Karpas-422 (cell line): Measurements from ENCODE around the gene PPP3CB. TPM values are rescaled to one million over a fixed set of nuclear protein-coding genes. Genes with fewer than 3 reads are reported as not detected.
"Not testable (repeated sequence)": the region's sequence is repeated elsewhere in the genome, so short reads cannot be mapped to it uniquely, and the experiment has no call there.

Experiments used
- DNase-seq: peaks from one replicate; pipeline ENCODE4 v3.0.0-alpha.2; 2015
- H2AFZ ChIP-seq: fragments of 200-600 bp; sonication (generic); 2 replicates; pipeline ENCODE4 v1.6.1; 2014; ENCODE audit warnings: antibody characterized with exemption, low read length, mixed read lengths
- H3K27ac ChIP-seq: fragments of 200-600 bp; sonication (generic); 2 replicates; pipeline ENCODE4 v1.5.1; 2014; ENCODE audit warnings: mild to moderate bottlenecking, low read length, moderate library complexity
- H3K27me3 ChIP-seq: fragments of 200-600 bp; sonication (generic); 2 replicates; pipeline ENCODE4 v1.6.1; 2014; ENCODE audit warnings: low read length, mixed read lengths
- H3K36me3 ChIP-seq: fragments of 200-600 bp; sonication (generic); 2 replicates; pipeline ENCODE4 v1.6.1; 2014; ENCODE audit warnings: low read length, mixed read lengths; ENCODE audit not compliant: insufficient read depth
- H3K4me1 ChIP-seq: fragments of 200-600 bp; sonication (generic); 2 replicates; pipeline ENCODE4 v1.6.1; 2014; ENCODE audit warnings: mild to moderate bottlenecking, low read length, mixed read lengths
- H3K4me2 ChIP-seq: fragments of 200-600 bp; sonication (generic); 2 replicates; pipeline ENCODE4 v1.6.1; 2014; ENCODE audit warnings: low read length, low read depth, mild to moderate bottlenecking; ENCODE audit not compliant: poor library complexity, severe bottlenecking
- H3K4me3 ChIP-seq: fragments of 200-600 bp; sonication (generic); 2 replicates; pipeline ENCODE4 v1.5.1; 2014; ENCODE audit warnings: mild to moderate bottlenecking, antibody characterized with exemption, low read length, mixed read lengths
- H3K79me2 ChIP-seq: fragments of 200-600 bp; sonication (generic); 2 replicates; pipeline ENCODE4 v1.6.1; 2014; ENCODE audit warnings: mild to moderate bottlenecking, low read length, mixed read lengths
- H3K9ac ChIP-seq: fragments of 200-600 bp; sonication (generic); 2 replicates; pipeline ENCODE4 v1.6.0; 2014; ENCODE audit warnings: low read length
- H3K9me2 ChIP-seq: fragments of 200-600 bp; sonication (generic), shearing (Covaris generic); replicated peaks from 2 replicates; pipeline ENCODE4 v1.6.0; 2014; ENCODE audit warnings: mild to moderate bottlenecking, low read length, moderate library complexity; ENCODE audit not compliant: insufficient read depth
- H3K9me3 ChIP-seq: fragments of 300-700, 200-600 bp; sonication (generic); 2 replicates; pipeline ENCODE4 v1.6.1; 2014; ENCODE audit warnings: low read length, mixed read lengths
- H4K20me1 ChIP-seq: fragments of 200-600 bp; sonication (generic); 2 replicates; pipeline ENCODE4 v1.6.1; 2014; ENCODE audit warnings: mild to moderate bottlenecking, antibody characterized with exemption, low read length, low read depth; ENCODE audit not compliant: insufficient read depth
- small RNA-seq: library from RNA; depleted of rRNA; stranded (forward); fragments of <200 nt; gene quantifications from one replicate; pipeline ENCODE3, GENCODE V24; 2014
- total RNA-seq: library from RNA; depleted of rRNA; stranded (reverse); fragments of >200 nt; shearing (Covaris generic); gene quantifications from 2 replicates; pipeline ENCODE4 v1.2.3, GENCODE V29; 2014; ENCODE audit warnings: low replicate concordance; rRNA removed

Gene PPP3CB
- total RNA-seq, 1 experiment from 2014 or later = 51.0 TPM

- not testable (repeated sequence) for H3K9me2 ChIP-seq, DNase-seq, H3K9me3 ChIP-seq, H3K27me3 ChIP-seq, H2AFZ ChIP-seq, H3K4me2 ChIP-seq, H4K20me1 ChIP-seq, H3K27ac ChIP-seq, H3K4me1 ChIP-seq, H3K4me3 ChIP-seq, H3K9ac ChIP-seq
- H3K79me2 ChIP-seq = peaks cover 54% of the 10 kb centered on the region
- H3K36me3 ChIP-seq = peaks cover 41% of the 10 kb centered on the region
These were observed 101.5 kb downstream of the PPP3CB start for GRCh38 chr10:73394325-73394724.

- Histone ChIP-seq H3K9ac (no peak overlapping the region), H2AFZ (no peak overlapping the region), H3K9me3 (no peaks in the 10 kb centered on the region), H3K36me3 (peaks cover 45% of the 10 kb centered on the region), H3K79me2 (peaks cover 30% of the 10 kb centered on the region), H3K27ac (no peak overlapping the region), H3K4me2 (no peak overlapping the region), H3K4me1 (no peaks in the 10 kb centered on the region), H3K9me2 (no peaks in the 10 kb centered on the region), H4K20me1 (no peaks in the 10 kb centered on the region), H3K27me3 (no peaks in the 10 kb centered on the region), H3K4me3 (no peak overlapping the region)
- DNase-seq = no peak
These were observed 107.6 kb downstream of the PPP3CB start for GRCh38 chr10:73388228-73388627.

- H3K27ac ChIP-seq = no peak overlapping the region
- peaks cover 27% of the 10 kb centered on the region for H3K79me2 ChIP-seq
- DNase-seq = no peak
- no peak overlapping the region for H3K4me3 ChIP-seq
- no peak overlapping the region for H2AFZ ChIP-seq
- no peak overlapping the region for H3K9ac ChIP-seq
- no peak overlapping the region for H3K4me2 ChIP-seq
- H3K9me3 ChIP-seq = no peaks in the 10 kb centered on the region
- H4K20me1 ChIP-seq = no peaks in the 10 kb centered on the region
- H3K9me2 ChIP-seq = no peaks in the 10 kb centered on the region
- H3K27me3 ChIP-seq = no peaks in the 10 kb centered on the region
- peaks cover 53% of the 10 kb centered on the region for H3K36me3 ChIP-seq
- H3K4me1 ChIP-seq = no peaks in the 10 kb centered on the region
These were observed 109.2 kb downstream of the PPP3CB start for GRCh38 chr10:73386583-73386982.

Small RNA genes within 50 kb of the gene (small RNA-seq; reads per million reads assigned to genes)
- gene RNU6-883P = not detected

Other genes starting within 250 kb of the PPP3CB start
- gene DNAJC9, start 248.8 kb downstream of the PPP3CB start, total RNA-seq = 31.7 and 44.1 TPM in 2 replicates
- gene MRPS16, start 243.4 kb downstream of the PPP3CB start, total RNA-seq = 78.2 and 88.2 TPM in 2 replicates
- 14.2 and 14.4 TPM in 2 replicates for gene CFAP70, start 137.2 kb downstream of the PPP3CB start, total RNA-seq
- gene ANXA7, start 82.0 kb downstream of the PPP3CB start, total RNA-seq = 56.2 and 90.9 TPM in 2 replicates
- gene MSS51, start 62.5 kb downstream of the PPP3CB start, total RNA-seq = 2.7 and 5.7 TPM in 2 replicates
- gene USP54, start 95.3 kb upstream of the PPP3CB start, total RNA-seq = 8.2 and 10.7 TPM in 2 replicates
- gene MYOZ1, start 145.4 kb upstream of the PPP3CB start, total RNA-seq = not detected in 2 replicates
- gene SYNPO2L, start 160.0 kb upstream of the PPP3CB start, total RNA-seq = not detected in 2 replicates
- gene AGAP5, start 202.1 kb upstream of the PPP3CB start, total RNA-seq = 6.7 and 8.1 TPM in 2 replicates
- gene SEC24C, start 248.3 kb upstream of the PPP3CB start, total RNA-seq = 50.6 and 84.6 TPM in 2 replicates